MM.1S (cell line): ENCODE measurements around the gene ARHGAP42.

Experiments used
- DNase-seq: peaks from one replicate; pipeline ENCODE4 v3.0.0-alpha.2; 2015
- H2AFZ ChIP-seq: fragments of 300-600 bp; sonication (generic); 2 replicates; pipeline ENCODE4 v1.6.0; 2016; ENCODE audit warnings: antibody characterized with exemption, low read length
- H3F3A ChIP-seq: fragments of 300-600 bp; sonication (generic); 2 replicates; pipeline ENCODE4 v1.6.1; 2016; ENCODE audit warnings: mild to moderate bottlenecking, antibody characterized with exemption, low read length, moderate library complexity, mixed read lengths; ENCODE audit not compliant: insufficient read depth
- H3K27ac ChIP-seq: fragments of 300-600 bp; sonication (generic); 2 replicates; pipeline ENCODE4 v1.5.1; 2016; ENCODE audit warnings: mild to moderate bottlenecking, low read length
- H3K27me3 ChIP-seq: fragments of 300-600 bp; sonication (generic); replicated peaks from 2 replicates; pipeline ENCODE4 v1.6.0; 2016; ENCODE audit warnings: low read length; ENCODE audit not compliant: insufficient read depth
- H3K36me3 ChIP-seq: fragments of 300-600 bp; sonication (generic); replicated peaks from 2 replicates; pipeline ENCODE4 v1.6.1; 2016; ENCODE audit warnings: mild to moderate bottlenecking, low read length, mixed read lengths; ENCODE audit not compliant: insufficient read depth
- H3K4me1 ChIP-seq: fragments of 300-600 bp; sonication (generic); 2 replicates; pipeline ENCODE4 v1.6.1; 2016; ENCODE audit warnings: low read length, mixed read lengths
- H3K4me2 ChIP-seq: fragments of 300-600 bp; sonication (generic); 2 replicates; pipeline ENCODE4 v1.6.0; 2016; ENCODE audit warnings: low read depth, low read length
- H3K4me3 ChIP-seq: fragments of 300-600 bp; sonication (generic); 2 replicates; pipeline ENCODE4 v1.5.1; 2016; ENCODE audit warnings: low read length, mixed read lengths
- H3K79me2 ChIP-seq: fragments of 300-600 bp; sonication (generic); 2 replicates; pipeline ENCODE4 v1.6.1; 2016; ENCODE audit warnings: mixed run types, low read length, mixed read lengths
- H3K9ac ChIP-seq: fragments of 300-600 bp; sonication (generic); 2 replicates; pipeline ENCODE4 v1.6.1; 2016; ENCODE audit warnings: low read length, mixed read lengths
- H3K9me2 ChIP-seq: fragments of 300-600 bp; sonication (generic); replicated peaks from 2 replicates; pipeline ENCODE4 v1.6.1; 2016; ENCODE audit warnings: mild to moderate bottlenecking, low read length, mixed read lengths; ENCODE audit not compliant: insufficient read depth
- H3K9me3 ChIP-seq: fragments of 300-600 bp; sonication (generic); replicated peaks from 2 replicates; pipeline ENCODE4 v1.6.1; 2016; ENCODE audit warnings: mild to moderate bottlenecking, low read length, mixed read lengths; ENCODE audit not compliant: insufficient read depth
- H4K20me1 ChIP-seq: fragments of 300-600 bp; sonication (generic); 2 replicates; pipeline ENCODE4 v1.6.1; 2016; ENCODE audit warnings: mild to moderate bottlenecking, low read length, moderate library complexity, mixed read lengths; ENCODE audit not compliant: insufficient read depth
- EZH2 ChIP-seq: fragments of 300-600 bp; sonication (generic); optimal IDR thresholded peaks from 2 replicates; pipeline ENCODE3; 2017; ENCODE audit warnings: low read depth, mild to moderate bottlenecking, antibody characterized with exemption, low read length, mixed read lengths
- EZH2phosphoT487 ChIP-seq: fragments of 300-600 bp; sonication (generic); IDR thresholded peaks from 2 replicates; pipeline ENCODE4 v1.6.1; 2018; ENCODE audit warnings: antibody characterized with exemption, low read length
- TF ChIP-seq, protein P1 (sequence below): fragments of 300-600 bp; sonication (generic); IDR thresholded peaks from 2 replicates; pipeline ENCODE4 v1.5.1; 2016; ENCODE audit warnings: antibody characterized with exemption, low read length, mixed read lengths

ARHGAP42 gene

DNA sequence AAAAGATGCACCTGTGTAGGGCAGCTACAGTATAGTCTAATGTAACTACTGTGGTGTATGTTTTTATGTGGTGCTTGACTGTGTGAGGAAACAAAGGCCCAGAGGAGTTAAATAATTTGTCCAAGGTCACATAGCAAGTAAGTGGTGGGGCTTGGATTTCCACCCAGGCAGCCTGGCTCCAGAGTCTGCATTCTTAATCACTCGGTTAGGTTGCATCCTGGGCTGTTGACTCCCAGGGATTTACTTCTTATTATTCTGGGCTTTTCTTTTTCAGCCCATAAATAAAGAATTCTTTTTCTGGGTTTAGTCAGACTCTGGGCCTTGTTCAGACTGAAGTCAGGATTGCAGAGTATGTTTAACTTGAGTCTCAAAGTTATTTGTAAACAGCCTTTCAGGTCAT lies 82.1 kb downstream of the ARHGAP42 start:
- no peaks in the 10 kb centered on the region for H3K9me2 ChIP-seq
- H3F3A ChIP-seq = no peaks in the 10 kb centered on the region
- no peak overlapping the region for H3K27ac ChIP-seq
- no peak overlapping the region for H3K9ac ChIP-seq
- no peaks in the 10 kb centered on the region for H3K79me2 ChIP-seq
- H4K20me1 ChIP-seq = no peaks in the 10 kb centered on the region
- no peaks in the 10 kb centered on the region for H3K36me3 ChIP-seq
- TF ChIP-seq EZH2 = no peak
- TF ChIP-seq, protein P1, sequence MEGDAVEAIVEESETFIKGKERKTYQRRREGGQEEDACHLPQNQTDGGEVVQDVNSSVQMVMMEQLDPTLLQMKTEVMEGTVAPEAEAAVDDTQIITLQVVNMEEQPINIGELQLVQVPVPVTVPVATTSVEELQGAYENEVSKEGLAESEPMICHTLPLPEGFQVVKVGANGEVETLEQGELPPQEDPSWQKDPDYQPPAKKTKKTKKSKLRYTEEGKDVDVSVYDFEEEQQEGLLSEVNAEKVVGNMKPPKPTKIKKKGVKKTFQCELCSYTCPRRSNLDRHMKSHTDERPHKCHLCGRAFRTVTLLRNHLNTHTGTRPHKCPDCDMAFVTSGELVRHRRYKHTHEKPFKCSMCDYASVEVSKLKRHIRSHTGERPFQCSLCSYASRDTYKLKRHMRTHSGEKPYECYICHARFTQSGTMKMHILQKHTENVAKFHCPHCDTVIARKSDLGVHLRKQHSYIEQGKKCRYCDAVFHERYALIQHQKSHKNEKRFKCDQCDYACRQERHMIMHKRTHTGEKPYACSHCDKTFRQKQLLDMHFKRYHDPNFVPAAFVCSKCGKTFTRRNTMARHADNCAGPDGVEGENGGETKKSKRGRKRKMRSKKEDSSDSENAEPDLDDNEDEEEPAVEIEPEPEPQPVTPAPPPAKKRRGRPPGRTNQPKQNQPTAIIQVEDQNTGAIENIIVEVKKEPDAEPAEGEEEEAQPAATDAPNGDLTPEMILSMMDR = no peak
- TF ChIP-seq EZH2phosphoT487 = no peak
- H3K27me3 ChIP-seq = no peaks in the 10 kb centered on the region
- H3K4me2 ChIP-seq = no peak overlapping the region
- no peak overlapping the region for H3K4me3 ChIP-seq
- H3K4me1 ChIP-seq = no peaks in the 10 kb centered on the region
- no peaks in the 10 kb centered on the region for H3K9me3 ChIP-seq
- no peak overlapping the region for H2AFZ ChIP-seq
- no peak for DNase-seq

DNA sequence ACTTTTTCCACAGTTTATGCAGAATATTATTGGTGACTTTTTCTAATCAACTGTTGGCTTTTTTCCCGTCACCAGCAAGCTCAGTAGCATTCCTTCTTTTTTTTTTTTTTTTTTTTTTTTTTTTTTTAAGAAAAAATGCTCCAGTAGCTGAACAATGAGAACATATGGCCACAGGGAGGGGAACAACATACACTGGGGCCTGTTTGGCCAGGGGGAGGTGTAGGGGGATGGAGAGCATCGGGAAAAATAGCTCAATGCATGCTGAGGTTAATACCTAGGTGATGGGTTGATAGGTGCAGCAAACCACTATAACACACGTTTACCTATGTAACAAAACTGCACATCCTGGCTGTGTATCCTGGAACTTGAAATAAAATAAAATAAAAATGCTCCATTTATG lies 82.5 kb downstream of the ARHGAP42 start:
- Histone ChIP-seq H2AFZ (no peak overlapping the region), H3K27me3 (no peaks in the 10 kb centered on the region), H3K4me1 (no peaks in the 10 kb centered on the region), H4K20me1 (no peaks in the 10 kb centered on the region), H3K9me3 (no peaks in the 10 kb centered on the region), H3F3A (no peaks in the 10 kb centered on the region), H3K36me3 (no peaks in the 10 kb centered on the region), H3K4me3 (no peak overlapping the region), H3K4me2 (no peak overlapping the region), H3K79me2 (no peaks in the 10 kb centered on the region), H3K27ac (no peak overlapping the region), H3K9me2 (no peaks in the 10 kb centered on the region), H3K9ac (no peak overlapping the region)
- no peak for DNase-seq
- TF ChIP-seq EZH2phosphoT487 = no peak
- no peak for TF ChIP-seq EZH2
- TF ChIP-seq, protein P1 = no peak

DNA sequence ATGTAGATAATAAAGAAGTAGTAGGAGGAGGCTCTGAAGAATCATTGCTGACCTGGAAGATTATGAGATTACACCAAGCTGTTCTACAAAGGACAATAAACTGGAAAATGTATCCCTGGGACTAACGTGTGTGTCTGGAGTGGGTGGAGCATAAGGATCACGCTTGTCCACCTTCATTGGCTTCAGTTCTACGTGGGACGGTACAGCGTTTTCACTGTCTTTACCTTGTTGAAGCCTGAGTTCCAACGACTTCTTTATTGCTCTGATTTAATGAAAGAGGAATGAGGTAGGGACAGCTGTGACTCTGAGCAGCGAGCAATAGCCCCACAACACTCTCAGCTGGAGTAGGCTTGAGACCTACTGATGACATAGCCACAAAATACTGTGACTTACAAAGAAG lies 87.0 kb downstream of the ARHGAP42 start:
- no peaks in the 10 kb centered on the region for H3K9me2 ChIP-seq
- H3K4me1 ChIP-seq = no peaks in the 10 kb centered on the region
- H3K4me3 ChIP-seq = no peak overlapping the region
- no peaks in the 10 kb centered on the region for H3K9me3 ChIP-seq
- no peaks in the 10 kb centered on the region for H3F3A ChIP-seq
- H3K36me3 ChIP-seq = no peaks in the 10 kb centered on the region
- H3K4me2 ChIP-seq = no peak overlapping the region
- no peak overlapping the region for H2AFZ ChIP-seq
- TF ChIP-seq EZH2phosphoT487 (no peak), EZH2 (no peak)
- TF ChIP-seq, protein P1 = no peak
- H3K9ac ChIP-seq = no peak overlapping the region
- DNase-seq = no peak
- H3K79me2 ChIP-seq = no peaks in the 10 kb centered on the region
- no peak overlapping the region for H3K27ac ChIP-seq
- H4K20me1 ChIP-seq = no peaks in the 10 kb centered on the region
- no peaks in the 10 kb centered on the region for H3K27me3 ChIP-seq

DNA sequence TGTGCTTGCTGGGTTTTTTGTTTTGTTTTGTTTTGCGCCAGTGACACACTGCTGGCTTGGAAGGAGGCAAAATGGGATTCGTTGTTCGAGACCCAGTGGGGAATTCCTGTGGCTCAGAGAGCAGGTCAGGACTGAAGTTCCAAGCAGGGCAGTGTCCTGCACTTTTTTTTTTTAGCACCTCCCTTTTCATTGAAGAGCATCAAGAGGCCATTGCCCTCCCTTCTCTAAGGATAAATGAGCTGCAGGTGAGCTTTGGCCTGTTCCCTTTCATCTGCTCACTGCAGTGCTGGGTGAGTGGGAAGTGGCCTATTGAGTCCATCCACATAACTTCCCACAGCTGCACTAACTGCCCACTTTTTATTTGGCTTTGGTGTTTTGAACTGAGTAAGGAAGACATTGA lies 87.8 kb downstream of the ARHGAP42 start:
- no peak overlapping the region for H2AFZ ChIP-seq
- no peak overlapping the region for H3K27ac ChIP-seq
- no peaks in the 10 kb centered on the region for H4K20me1 ChIP-seq
- no peak overlapping the region for H3K4me2 ChIP-seq
- no peaks in the 10 kb centered on the region for H3K79me2 ChIP-seq
- no peaks in the 10 kb centered on the region for H3F3A ChIP-seq
- TF ChIP-seq EZH2 (no peak), EZH2phosphoT487 (no peak)
- TF ChIP-seq, protein P1 = no peak
- no peaks in the 10 kb centered on the region for H3K9me2 ChIP-seq
- H3K9ac ChIP-seq = no peak overlapping the region
- no peaks in the 10 kb centered on the region for H3K9me3 ChIP-seq
- no peaks in the 10 kb centered on the region for H3K4me1 ChIP-seq
- no peak for DNase-seq
- H3K4me3 ChIP-seq = no peak overlapping the region
- H3K36me3 ChIP-seq = no peaks in the 10 kb centered on the region
- H3K27me3 ChIP-seq = no peaks in the 10 kb centered on the region
